Stimulated activated CD8-positive, alpha-beta memory T cell treated with anti-CD3 and anti-CD28 coated beads, Interleukin-2, amount 100 ng/mL, for 48 hours (primary cell): ENCODE measurements around the gene GPATCH2.
"Not testable (repeated sequence)": the region's sequence is repeated elsewhere in the genome, so short reads cannot be mapped to it uniquely, and the experiment has no call there.

Experiments
- DNase-seq, 2 donors: peaks; one replicate each; pipeline ENCODE4 v3.0.0-alpha.2; 2020; ENCODE audit warnings: low read depth in 2 of 2

GPATCH2 gene

GRCh38 chr1:217584286-217584811 is 46.5 kb downstream of the GPATCH2 start:
- DNase-seq = not testable (repeated sequence)

DNA sequence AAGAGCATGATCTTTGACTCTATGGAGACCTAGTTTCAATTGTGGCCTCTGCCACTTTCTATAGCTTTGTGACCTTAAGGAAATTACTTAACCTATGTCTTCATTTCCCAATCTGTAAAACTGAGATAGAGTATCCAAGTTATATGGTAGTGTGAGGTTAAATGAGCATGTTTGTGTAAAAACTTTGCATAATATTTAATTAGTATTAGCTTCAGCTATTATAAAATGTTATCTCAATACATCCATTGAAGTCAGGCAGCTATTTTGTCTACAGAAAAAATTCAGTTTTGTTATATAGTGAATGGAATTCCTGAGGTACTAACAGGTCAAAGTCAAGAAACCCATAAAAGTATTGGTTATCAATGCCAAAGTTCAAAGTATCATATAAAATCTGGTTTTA is 53.6 kb downstream of the GPATCH2 start:
- DNase-seq = no peak

DNA sequence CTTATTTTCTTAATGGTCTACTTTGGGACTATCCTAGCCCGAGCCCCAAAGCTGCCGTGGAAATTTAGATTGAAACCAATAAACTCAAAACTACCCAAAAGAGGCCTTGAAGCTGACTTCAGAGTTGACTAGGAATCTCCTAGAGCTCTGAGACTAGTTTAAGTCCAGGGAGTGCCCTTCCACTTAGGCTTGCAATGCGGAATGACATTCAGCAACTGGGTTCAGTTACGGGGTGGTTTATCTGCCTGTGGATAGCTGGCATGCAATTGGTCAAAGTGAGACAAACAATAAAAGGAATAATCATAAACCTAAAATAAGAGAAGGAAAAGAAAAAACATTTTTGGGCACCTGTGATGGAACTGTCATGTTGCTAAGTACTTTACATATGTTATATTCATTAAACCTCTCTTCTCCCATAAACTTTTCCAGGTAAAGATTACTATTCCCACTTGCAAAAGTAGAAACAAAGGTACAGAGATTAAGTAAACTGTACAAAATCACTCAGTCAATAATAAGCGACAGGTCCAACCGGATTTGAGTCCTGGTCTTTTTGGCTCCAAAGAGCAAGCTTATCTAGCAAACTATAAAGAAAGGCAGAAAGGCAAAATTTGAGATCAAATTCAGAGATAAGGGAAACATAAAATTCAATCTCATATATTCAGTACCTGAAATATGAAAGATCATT is 56.5 kb downstream of the GPATCH2 start:
- no peak for DNase-seq

- DNase-seq = no peak
Measured at GRCh38 chr1:217569021-217569420, 61.9 kb downstream of the GPATCH2 start.

DNA sequence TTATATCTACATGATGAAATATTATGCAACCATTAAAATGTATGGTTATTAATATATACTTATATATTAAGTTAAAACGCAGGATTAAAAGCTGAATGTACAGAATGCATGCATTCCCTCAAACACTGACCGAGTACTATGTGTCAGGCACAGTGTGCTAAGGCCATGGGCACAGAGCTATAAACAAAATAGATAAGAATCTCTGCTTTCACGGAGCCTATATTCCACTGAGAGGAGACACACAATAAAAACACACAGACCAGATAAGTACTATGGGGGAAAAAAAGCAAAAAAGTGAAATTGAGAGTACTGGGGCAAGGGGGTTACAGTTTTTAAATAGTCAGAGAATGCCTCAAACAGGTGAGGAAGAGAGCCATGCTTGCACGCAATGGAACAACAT is 62.7 kb downstream of the GPATCH2 start:
- no peak for DNase-seq

GRCh38 chr1:217564833-217565232 is 66.1 kb downstream of the GPATCH2 start:
- DNase-seq = no peak

DNA sequence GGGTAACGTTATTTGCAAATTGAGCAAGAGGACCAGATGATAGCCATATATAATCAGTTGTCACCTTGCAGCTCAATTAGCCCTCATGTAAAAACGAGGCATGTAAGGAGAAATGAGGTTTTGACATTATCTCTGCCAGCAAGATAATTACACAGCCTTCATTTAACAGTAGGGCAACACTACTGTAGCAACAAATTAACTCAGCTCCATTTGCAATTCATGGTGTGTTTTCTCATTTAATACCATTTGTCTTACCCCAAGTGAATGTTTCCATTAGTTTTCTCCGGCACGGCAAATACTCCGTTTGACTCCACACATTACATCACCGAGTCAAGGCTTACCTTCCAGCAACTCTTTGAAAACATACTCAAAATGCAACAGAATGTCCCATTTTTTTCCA is 66.7 kb downstream of the GPATCH2 start:
- no peak for DNase-seq

- no peak for DNase-seq
Measured at GRCh38 chr1:217563179-217563578, 67.7 kb downstream of the GPATCH2 start.

- DNase-seq = no peak
Measured at GRCh38 chr1:217562229-217562878, 68.5 kb downstream of the GPATCH2 start.

DNA sequence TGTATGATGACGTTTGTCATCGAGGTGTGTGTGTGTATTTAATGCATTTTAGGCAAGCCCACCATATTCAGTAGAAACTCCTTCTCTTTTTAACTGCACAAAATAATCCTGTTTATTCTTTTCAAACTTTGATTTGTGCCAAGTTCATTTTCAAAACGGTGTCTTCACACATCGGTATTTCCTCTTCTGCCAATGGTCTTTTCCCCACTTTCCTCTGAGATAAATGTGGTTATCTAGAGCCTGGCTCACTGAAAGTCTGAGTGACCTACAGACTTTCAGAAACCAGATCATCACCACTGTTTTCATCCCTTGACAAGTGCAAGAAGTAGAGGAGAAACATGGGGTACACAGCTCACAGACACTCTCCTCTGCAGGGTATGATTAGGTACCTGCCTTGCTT is 69.4 kb downstream of the GPATCH2 start:
- no peak for DNase-seq

GRCh38 chr1:217554849-217555248 is 76.0 kb downstream of the GPATCH2 start:
- DNase-seq = no peak

GRCh38 chr1:217553949-217554509 is 76.9 kb downstream of the GPATCH2 start:
- DNase-seq = no peak

DNA sequence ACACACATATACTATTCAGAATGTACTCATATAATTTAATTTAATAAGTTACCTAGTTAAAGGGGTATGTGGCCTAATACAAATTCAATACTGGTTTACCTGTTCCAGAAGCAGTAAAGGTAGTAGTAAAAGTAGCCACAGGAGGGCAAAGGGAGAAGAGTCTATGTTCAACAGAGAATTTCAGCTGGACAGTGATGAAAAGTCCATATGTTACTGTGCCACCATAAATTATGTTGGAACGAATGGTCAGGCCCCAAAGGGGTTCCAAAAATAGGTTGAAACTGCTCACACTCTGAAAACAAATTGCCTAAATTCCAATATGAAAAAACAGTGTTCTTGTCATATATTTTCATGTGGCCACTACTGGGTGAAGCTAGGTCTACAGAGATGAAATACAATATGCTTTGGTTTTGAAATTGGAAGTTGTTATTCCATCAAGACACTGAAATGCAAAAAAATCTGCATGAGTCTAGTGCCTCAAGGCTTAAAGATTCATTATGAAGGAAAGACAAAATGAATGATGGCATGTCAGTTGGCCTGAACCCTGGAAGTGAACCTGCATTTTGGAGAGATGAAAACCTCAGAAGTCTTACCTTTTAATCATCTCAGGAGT is 78.4 kb downstream of the GPATCH2 start:
- no peak for DNase-seq

DNA sequence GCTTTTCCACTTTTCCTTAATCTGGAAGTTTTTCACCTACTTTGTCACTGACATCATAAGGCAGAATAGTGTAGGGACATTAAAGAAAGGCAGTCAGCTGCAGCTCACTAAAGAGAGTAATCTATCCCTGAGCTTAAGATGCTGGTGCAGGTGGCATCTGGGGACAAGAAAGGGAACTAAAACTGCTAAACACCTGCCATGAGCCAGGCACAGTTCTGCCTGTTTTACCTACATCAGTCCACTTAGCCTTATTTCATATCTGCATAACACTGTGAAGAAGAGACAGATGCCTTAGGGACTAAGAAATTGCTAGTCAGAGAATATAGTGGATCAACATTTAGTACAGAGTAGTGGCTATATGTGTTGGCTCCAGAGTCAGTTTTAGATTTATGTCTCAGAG is 88.1 kb downstream of the GPATCH2 start:
- no peak for DNase-seq

- no peak for DNase-seq
Measured at GRCh38 chr1:217542136-217542777, 88.6 kb downstream of the GPATCH2 start.

GRCh38 chr1:217540321-217540720 is 90.6 kb downstream of the GPATCH2 start:
- DNase-seq = no peak

GRCh38 chr1:217539510-217539909 is 91.4 kb downstream of the GPATCH2 start:
- DNase-seq = no peak

DNA sequence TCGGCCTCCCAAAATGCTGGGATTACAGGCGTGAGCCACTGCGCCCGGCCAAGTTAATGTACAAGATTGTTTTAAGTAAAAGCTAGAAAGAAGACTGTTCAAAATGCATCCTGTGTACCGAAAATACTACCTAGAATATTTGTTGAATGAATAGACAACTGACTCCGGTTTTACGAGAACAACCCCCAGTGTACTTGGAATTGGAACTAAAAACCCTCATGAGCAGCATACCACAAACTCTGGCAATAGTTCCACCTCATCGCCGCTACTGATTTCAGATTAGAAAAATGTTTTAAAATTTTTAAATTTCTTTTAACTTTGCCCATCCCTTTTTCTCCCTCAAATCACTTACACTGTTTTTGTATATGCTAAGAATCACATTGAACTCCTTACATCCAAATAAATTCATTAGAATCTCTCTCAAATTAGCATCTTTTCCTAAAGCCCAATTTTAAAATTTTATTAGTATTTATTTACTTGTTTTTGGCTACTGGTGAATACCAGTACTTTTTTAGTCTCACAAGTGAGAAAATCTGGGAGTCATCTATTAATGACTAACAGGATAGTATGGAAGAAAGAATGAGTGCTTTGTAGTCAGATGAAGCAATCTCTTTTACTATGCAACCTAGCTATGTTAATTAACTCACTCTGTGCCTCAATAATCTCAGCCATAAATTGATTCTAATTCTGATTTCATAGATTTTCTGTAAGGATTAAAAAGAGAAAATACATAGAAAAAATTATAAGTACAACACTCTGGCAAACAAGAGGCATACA is 95.1 kb downstream of the GPATCH2 start:
- no peak for DNase-seq

- DNase-seq = no peak
Measured at GRCh38 chr1:217534566-217534965, 96.3 kb downstream of the GPATCH2 start.

- DNase-seq = no peak
Measured at GRCh38 chr1:217528271-217528670, 102.6 kb downstream of the GPATCH2 start.

DNA sequence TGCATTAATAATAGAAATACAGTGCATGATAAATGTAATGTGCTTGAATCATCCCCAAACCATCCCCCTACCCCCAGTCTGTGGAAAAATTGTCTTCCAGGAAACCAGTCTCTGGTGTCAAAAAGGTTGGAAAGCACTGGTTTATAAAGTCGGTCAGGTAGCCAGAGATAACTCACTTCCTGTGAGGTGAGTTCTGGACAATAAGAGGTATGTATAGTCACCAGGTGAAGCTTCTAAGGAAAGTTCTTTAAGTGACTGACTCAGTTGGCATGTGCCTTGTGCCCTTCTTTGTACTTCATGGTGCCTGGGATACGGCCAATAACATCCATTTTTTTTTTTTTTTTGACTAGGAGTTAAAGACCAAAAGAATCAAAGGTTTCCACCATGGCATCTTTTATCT is 103.7 kb downstream of the GPATCH2 start:
- no peak for DNase-seq
